NCI-H82 (cell line): ENCODE data around the gene CRYBG2.
"Not testable (repeated sequence)": the region's sequence is repeated elsewhere in the genome, so short reads cannot be mapped to it uniquely, and the experiment has no call there.

Experiments used
- DNase-seq: peaks from one replicate; lab custom pipeline; 2025; lab: John Stamatoyannopoulos, UW

CRYBG2 gene, protein sequence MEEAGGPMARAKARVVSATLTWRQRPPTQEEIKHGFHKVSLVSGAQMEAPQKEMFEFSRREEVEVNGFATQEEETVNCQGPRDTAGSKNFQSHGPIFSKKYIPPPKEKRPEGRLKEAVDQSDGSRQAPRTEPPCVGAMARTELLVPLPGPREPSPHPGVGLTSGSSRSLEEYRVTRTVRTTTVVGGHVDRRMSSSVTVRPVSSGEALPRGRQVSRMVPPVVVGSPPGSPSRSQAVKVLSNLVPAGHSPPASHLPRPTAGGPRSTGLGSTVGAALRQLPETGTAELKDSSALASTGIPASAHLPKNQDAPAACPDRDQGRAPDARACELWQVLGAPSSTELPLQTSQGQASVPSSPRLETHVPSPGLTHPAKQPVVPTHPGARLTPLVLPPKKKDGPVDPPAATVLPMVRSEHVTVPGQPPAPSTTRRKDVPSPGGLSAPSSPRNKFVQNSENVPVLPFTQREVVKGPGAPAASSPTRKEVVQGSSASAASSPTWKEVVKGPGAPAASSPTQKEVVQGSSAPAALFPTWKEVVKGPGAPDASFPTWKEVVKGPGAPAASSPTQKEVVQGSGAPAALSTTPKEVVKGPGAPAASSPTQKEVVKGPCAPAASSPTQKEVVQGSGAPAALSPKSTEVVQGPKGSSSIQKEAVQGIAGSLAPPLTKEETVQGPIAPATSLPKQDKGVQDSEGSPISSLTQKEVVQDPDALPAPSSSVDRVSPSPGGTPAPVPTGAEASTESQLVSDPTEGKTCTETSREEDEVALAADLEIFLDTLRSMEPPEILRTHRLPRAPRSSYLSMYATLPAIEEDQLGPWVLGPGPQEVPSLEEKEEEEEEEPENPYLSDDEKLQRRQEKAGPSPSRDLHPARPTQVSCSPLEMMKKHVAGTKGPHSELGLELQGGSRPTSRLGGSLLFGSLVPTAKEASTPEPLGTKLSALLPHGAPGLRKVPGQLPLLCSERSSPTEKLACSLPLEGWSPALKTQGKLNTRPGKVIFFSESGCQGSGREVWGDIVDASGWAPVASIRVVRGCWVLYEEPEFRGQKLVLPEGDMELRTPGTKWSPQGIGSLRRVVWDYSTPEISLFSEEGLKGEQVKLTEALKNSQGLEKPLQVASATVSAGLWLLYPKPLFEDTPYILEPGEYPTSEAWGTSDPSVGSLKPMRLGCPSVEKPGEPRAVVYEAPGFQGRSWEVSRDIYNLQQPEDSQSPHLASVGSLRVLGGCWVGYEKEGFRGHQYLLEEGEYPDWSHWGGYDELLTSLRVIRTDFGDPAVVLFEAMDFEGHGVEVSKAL (N-terminal part only)

DNA sequence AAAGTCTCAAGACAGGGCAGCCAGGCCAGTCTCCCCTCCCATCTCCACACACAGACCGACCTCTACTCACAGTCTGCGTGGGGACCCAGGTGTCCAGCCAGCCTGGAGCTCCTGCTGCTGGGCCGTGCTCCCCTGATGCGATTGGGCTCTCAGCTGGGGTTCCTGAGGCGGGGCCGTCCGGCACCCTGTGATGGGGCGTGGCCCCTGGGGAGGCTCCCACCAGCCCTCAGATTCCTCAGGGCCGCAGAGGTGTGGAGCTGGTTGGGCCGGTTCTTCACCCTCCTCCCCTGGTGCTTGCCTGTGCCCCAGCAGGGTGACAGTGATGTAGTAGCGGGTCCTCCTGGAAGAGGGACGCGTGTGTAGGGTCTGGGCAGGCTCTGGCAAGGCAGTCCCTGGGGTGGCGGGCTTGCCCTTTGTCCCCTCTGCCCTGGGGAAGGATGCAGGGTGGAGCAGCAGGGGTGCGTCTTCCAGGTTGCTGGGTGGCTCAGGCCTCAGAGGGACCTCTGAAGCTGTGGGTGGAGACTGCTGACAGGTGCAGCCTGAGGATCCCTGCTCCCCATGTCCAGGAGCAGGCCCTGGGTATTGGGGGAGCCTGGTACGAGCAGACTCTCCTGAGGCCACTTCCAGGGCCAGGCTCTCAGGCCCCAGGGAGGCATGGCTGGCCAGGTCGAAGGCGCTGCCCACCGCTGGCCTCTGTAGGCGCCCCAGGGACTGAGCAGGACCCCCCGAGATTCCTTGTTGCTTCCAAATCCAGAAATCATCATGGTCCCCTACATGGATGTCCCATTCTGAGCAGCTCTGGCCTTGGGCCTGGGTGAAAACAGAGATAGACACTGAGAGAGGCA lies at the start of gene CRYBG2:
Gene CRYBG2 (minus strand): TSS at position 155 of the 845 bp plus-strand sequence. CDS start 7,473 bp downstream, outside the sequence.
- DNase-seq: no peak

GRCh38 chr1:26403656-26404055 lies 49.7 kb upstream of the CRYBG2 start:
- no peak for DNase-seq

DNA sequence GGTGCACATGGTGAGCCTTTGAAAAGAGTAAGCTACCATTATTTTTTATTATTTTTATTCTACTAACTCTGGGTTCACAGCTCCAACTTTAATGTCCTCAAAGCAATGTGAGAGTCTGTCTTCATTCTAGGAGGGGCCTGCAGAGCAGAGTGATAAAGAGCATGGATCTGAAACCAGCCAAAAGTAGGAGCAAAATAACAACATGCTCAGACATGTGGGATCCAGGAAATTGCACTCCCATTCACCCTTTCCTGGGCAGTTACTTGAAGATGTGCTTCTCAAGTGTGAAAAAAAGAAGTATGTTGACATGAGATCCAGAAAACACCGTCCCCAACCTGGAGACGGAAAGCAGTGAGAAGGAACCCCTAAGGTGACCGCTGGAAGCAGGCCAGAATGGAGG lies 48.0 kb upstream of the CRYBG2 start:
- no peak for DNase-seq

DNA sequence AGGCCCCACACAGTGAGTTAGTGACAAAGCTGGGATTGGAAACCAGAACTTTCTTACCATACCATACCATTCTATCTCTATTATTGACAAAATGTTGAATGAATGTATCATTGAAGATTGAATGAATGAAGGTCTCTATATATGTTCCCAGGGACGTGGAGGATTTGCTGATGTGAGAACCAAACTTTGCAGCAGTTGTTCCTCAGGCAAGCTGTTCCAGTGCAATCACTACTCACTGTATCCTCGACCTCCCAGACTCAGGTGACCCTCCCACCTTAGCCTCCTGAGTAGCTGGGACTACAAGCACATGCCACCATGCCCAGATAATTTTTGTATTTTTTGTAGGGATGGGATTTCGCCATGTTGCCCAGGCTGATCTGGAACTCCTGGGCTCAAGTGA lies 45.1 kb upstream of the CRYBG2 start:
- no peak for DNase-seq

GRCh38 chr1:26395754-26396153 lies 41.8 kb upstream of the CRYBG2 start:
- DNase-seq: no peak

DNA sequence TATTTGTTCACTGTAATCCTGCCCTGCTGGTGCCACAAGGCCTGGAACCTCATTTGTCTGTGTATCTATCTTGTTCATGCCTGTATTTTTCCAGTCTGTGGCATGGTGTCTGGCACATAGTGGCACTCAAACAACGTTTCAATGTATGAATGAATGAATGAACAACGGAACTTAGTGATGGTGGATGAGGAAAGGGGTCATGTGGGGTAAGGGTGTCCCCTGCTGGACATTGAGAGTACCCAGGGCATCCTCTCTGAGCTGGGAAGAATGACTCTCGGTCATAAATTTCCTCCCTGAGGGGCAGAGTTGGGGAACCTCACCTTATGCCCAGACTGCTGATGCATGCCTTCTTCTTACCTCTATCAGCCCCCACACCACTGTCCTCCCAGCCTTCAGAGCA lies 37.5 kb upstream of the CRYBG2 start:
- peak; percentile 47 for DNase-seq

DNA sequence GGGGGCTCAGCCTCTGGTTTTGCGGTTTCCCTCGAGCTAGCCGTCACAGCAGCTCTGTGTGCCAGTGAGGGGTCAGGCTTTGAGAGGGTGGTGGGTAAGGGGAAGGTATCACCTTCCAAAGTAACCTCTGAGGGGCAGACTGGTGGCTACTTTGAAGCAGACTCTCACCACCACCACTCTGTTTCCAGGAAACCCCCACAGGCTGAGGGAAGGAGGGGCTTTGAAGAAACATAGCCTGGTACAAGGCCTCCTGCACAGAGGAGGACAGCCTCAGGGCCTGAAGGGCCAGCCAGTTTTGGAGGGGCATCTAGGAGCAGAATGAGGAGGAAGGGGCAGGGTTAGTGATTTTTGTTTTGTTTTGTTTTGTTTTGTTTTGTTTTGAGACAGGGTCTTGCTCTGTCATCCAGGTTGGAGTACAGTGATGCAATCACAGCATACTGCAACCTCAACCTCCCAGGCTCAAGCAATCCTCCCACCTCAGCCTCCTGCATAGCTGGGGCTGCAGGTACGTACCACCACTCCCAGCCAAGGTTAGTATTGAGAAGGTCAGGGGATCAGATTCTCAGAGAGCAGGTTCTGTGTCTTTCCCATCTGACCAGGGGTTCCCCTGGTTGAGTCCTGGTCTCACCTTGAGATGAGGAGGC lies 35.8 kb upstream of the CRYBG2 start:
- DNase-seq: no peak

DNA sequence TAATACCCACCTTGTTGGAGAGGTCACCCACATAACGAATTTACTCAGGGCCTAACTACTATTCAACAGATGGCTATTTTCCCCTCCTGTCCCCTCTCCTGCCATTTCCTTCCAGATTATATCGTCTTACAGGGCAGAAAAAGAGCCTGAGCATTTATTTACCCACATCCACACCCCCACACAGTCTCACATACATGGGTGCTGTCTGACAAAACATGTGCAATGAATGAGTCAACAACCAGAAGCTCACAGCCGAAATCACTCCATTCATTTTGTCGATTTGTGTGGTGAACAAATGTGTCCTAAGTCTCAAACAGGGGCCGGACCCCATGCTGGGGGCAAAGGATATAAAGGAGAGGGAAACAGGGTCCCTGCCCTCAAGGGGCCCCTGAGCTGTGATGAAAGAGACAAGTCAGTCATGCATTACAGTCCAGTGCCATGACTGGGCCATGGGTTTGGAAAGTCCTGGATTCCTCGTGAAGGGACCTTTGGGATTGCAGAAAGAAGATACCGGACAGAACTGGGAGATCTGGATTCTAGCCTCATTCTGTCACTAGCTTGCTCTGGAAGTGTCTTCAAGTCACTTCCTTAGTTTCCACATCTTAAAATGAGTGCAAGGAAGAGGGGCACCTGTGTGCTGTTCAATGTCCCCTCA lies 35.0 kb upstream of the CRYBG2 start:
- DNase-seq: no peak

DNA sequence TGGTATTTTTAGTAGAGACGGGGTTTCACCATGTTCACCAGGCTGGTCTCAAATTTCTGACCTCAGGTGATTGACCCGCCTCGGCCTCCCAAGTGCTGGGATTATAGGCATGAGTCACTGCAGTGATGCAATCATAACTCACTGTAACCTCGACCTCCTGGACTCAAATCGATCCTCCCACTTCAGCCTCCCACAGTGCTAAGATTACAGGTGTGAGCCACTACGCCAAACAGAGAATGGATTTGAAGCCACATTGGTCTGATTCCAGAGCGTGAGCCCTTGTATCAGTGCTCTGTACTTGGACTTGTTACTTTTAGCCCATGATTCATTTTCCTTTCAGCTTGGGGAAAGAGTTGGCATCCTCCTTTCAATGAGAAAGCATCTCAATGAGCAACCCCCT lies 33.5 kb upstream of the CRYBG2 start:
- DNase-seq: no peak

GRCh38 chr1:26385063-26385462 lies 31.1 kb upstream of the CRYBG2 start:
- DNase-seq: not testable (repeated sequence)

DNA sequence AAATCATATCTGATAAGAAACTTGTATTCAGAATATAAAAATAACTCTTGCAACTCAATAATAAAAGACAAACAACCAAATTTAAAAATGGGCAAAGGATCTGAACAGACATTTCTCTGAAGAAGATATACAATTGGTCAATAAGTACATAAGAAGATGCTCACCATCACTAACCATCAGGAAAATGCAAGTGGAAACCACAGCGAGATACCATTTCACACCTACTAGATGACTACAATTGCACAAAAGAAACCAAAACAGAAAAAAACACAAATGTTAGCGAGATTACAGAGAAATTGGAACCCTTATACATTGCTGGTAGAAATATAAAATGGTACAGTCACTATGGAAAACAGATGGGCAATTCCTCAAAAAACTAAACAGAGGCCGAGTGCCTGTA lies 30.1 kb upstream of the CRYBG2 start:
- no peak for DNase-seq

DNA sequence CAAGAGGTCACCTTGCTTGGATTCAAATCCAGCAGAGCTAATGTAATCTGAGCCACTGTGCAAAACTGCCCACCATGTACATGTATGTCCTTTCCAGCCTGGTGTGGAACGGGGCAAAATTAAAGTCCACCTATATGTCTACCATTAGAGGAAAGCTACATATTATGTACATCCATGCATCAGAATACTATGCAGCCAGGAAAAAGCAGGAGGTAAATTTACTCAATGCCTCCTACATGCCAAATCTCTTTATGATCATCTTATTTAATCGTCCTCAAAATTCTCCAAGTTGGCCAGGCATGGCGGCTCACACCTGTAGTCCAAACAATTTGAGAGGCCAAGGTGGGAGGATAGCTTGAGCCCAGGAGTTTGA lies 24.9 kb upstream of the CRYBG2 start:
- DNase-seq: no peak

- peak; percentile 50 for DNase-seq
These were observed 24.4 kb upstream of the CRYBG2 start for GRCh38 chr1:26378088-26378878.

DNA sequence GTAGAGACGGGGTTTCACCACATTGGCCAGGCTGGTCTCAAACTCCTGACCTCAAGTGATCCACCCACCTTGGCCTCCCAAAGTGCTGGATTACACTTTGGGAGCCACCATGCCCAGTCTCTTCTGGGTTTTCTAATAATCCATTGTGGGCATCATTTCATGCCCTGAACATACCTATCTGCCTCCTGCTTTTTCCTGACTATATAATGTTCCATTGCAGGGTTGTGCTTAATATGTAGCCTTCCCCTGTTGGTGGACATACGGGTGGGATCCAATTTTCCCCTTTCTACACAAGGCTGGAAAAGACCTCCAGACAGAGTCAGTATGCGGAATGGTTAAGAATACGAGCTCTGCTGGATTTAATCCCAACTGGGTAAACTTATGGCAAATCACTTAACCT lies 22.1 kb upstream of the CRYBG2 start:
- DNase-seq: no peak

DNA sequence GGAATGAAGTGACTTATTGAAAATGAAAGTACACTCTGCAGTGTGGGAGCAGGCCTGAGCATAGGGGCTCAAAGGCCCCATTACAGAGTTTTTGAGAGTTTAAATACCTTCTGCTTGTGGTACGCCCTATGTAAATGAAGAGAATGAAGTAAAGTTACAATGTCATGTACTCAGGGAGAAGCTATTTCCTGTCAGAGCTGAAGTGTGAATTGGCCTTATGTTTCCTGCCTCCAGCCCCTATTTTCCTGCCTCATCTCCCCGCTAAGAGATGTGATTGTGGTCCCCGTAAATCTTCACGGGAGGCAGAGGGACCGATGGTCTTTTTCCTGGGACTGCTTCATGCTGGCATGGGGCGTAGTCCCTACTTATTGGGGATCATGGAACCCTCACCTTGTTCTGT lies 21.2 kb upstream of the CRYBG2 start:
- DNase-seq: no peak

DNA sequence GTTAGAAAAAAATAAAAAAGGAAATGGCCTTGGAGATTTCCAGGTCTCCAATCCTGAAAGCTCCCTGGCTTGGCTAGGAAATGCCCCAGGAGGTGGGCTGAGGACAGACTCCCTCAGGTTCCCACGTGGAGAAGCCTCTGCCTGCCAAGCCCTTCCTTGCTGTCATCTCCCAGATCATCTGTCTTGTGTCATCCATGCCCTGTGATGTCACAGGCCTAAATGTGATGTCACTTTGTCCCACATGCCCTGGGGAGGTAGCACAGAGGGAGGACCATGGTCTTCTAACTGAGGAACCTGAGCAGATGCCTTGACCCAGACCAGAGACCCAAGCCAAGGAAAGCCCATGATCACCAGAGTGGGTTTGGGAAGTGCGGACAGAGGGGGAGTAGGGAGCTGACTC lies 20.4 kb upstream of the CRYBG2 start:
- DNase-seq: not testable (repeated sequence)

- DNase-seq: no peak
These were observed 19.9 kb upstream of the CRYBG2 start for GRCh38 chr1:26373789-26374188.

GRCh38 chr1:26373281-26373680 lies 19.4 kb upstream of the CRYBG2 start:
- DNase-seq: no peak

- DNase-seq: not testable (repeated sequence)
These were observed 18.7 kb upstream of the CRYBG2 start, which contains the start of gene ZNF683 for GRCh38 chr1:26372611-26373010. Gene ZNF683, minus strand, starts transcription at chr1:26372750. Its CDS starts 4,179 bp downstream, at chr1:26368571.
